ENCODE data around the gene HIVEP2. TPM values are rescaled to one million over a fixed set of nuclear protein-coding genes. Genes with fewer than 3 reads are reported as not detected.

HIVEP2 gene
- total and polyA plus RNA-seq, 2 of the 4 experiments (the other 2 are of a cell fraction): 4.3 to 11.3 TPM

- no peak for TF ChIP-seq ELK1 (IDR thresholded peaks at IDR 0.05; ENCODE audit: borderline replicate concordance, low read depth, low read length)
Measured at GRCh38 chr6:142946924-142947713, 2.1 kb upstream of the HIVEP2 start (continued).
